ENCODE results near the gene HCFC1R1. TPM values are rescaled to one million over a fixed set of nuclear protein-coding genes. Genes with fewer than 3 reads are reported as not detected.

The HCFC1R1 gene
- total RNA-seq, 1 donor from 2014 or later = 43.2 TPM

GRCh38 chr16:3030222-3031212, 6.8 kb upstream of the HCFC1R1 start:
- no peak overlapping the region for H3K27ac ChIP-seq
- ATAC-seq (no peak), DNase-seq (no peak)
- H3K27me3 ChIP-seq (ENCODE audit: low read depth) = peaks cover 64% of the 10 kb centered on the region
- peaks cover 21% of the 10 kb centered on the region for H3K4me1 ChIP-seq
- TF ChIP-seq, protein P1, sequence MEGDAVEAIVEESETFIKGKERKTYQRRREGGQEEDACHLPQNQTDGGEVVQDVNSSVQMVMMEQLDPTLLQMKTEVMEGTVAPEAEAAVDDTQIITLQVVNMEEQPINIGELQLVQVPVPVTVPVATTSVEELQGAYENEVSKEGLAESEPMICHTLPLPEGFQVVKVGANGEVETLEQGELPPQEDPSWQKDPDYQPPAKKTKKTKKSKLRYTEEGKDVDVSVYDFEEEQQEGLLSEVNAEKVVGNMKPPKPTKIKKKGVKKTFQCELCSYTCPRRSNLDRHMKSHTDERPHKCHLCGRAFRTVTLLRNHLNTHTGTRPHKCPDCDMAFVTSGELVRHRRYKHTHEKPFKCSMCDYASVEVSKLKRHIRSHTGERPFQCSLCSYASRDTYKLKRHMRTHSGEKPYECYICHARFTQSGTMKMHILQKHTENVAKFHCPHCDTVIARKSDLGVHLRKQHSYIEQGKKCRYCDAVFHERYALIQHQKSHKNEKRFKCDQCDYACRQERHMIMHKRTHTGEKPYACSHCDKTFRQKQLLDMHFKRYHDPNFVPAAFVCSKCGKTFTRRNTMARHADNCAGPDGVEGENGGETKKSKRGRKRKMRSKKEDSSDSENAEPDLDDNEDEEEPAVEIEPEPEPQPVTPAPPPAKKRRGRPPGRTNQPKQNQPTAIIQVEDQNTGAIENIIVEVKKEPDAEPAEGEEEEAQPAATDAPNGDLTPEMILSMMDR (IDR thresholded peaks at IDR 0.05) = no peak
- H3K4me3 ChIP-seq = no peak overlapping the region
- intact Hi-C loops (cut with DNase I) = no loop called here
- H3K9me3 ChIP-seq = no peaks in the 10 kb centered on the region
- H3K36me3 ChIP-seq = peaks cover 18% of the 10 kb centered on the region

- Histone ChIP-seq H3K4me3 (peak overlapping the region; percentile 27), H3K27ac (no peak overlapping the region), H3K9me3 (no peaks in the 10 kb centered on the region), H3K36me3 (peaks cover 18% of the 10 kb centered on the region), H3K4me1 (peaks cover 26% of the 10 kb centered on the region), H3K27me3 (ENCODE audit: low read depth) (peaks cover 56% of the 10 kb centered on the region)
- TF ChIP-seq, protein P1 (IDR thresholded peaks at IDR 0.05) = no peak
- ATAC-seq (no peak), DNase-seq (no peak)
- intact Hi-C loops (cut with DNase I) = no loop called here
These were observed 5.9 kb upstream of the HCFC1R1 start for GRCh38 chr16:3029491-3030221.

- intact Hi-C loops (cut with DNase I) = no loop called here
- Histone ChIP-seq H3K36me3 (peaks cover 18% of the 10 kb centered on the region), H3K27ac (no peak overlapping the region), H3K4me3 (no peak overlapping the region), H3K9me3 (no peaks in the 10 kb centered on the region), H3K4me1 (peaks cover 31% of the 10 kb centered on the region), H3K27me3 (ENCODE audit: low read depth) (peaks cover 48% of the 10 kb centered on the region)
- TF ChIP-seq, protein P1 (IDR thresholded peaks at IDR 0.05) = no peak
- ATAC-seq (no peak), DNase-seq (no peak)
These were observed 5.1 kb upstream of the HCFC1R1 start for GRCh38 chr16:3028716-3029319.

GRCh38 chr16:3027983-3028715, 4.4 kb upstream of the HCFC1R1 start:
- peak; percentile 63 to 78 for ATAC-seq
- no peak overlapping the region for H3K27ac ChIP-seq

More at GRCh38 chr16:3027983-3028715, 4.4 kb upstream of the HCFC1R1 start:
- H3K27me3 ChIP-seq (ENCODE audit: low read depth) = peaks cover 43% of the 10 kb centered on the region
- H3K9me3 ChIP-seq = no peaks in the 10 kb centered on the region
- TF ChIP-seq, protein P1 (IDR thresholded peaks at IDR 0.05) = peak; percentile 77
- peaks cover 18% of the 10 kb centered on the region for H3K36me3 ChIP-seq
- intact Hi-C loops (cut with DNase I) = no loop called here
- peaks cover 36% of the 10 kb centered on the region for H3K4me1 ChIP-seq
- H3K4me3 ChIP-seq = no peak overlapping the region
- DNase-seq = peak; percentile 91

Data from lower lobe of right lung (tissue), 2 donors.